Measurements from ENCODE around the gene NDUFS3.
A peak's percentile ranks its signal among the peaks of the same experiment; 100 is the strongest.
"Not testable (repeated sequence)": the region's sequence is repeated elsewhere in the genome, so short reads cannot be mapped to it uniquely, and the experiment has no call there.

The NDUFS3 gene

GRCh38 chr11:47578524-47579494 lies at the start of gene NDUFS3, which contains the start of gene KBTBD4:
TSS of gene NDUFS3 (plus strand) at chr11:47579074. CDS start at chr11:47579092, 18 bp downstream.
TSS of gene KBTBD4 (minus strand) at chr11:47578970. CDS start at chr11:47578951, 19 bp downstream.
- Histone ChIP-seq H3K9me3 (ENCODE audit: control insufficient read depth in 1 of 2, low read length in 2 of 2) (no peaks in the 10 kb centered on the region), H3K4me3 (ENCODE audit: low read depth in 1 of 2, low read length in 2 of 2) (peak within 1 kb of the TSS; percentile 99), H3K4me1 (ENCODE audit: control insufficient read depth in 1 of 2, insufficient read depth in 2 of 2, low read length in 2 of 2) (peaks cover 27 to 28% of the 10 kb centered on the region in 2 donors), H3K27me3 (ENCODE audit: control insufficient read depth in 1 of 2, insufficient read depth in 2 of 2, low read length in 2 of 2) (no peaks in the 10 kb centered on the region), H3K9ac (ENCODE audit: low read depth in 1 of 2, low read length in 2 of 2) (peak within 1 kb of the TSS; percentile 99 to 100), H3K27ac (ENCODE audit: low read depth, low read length) (peak within 1 kb of the TSS; percentile 86), H3K36me3 (ENCODE audit: control insufficient read depth in 1 of 2, insufficient read depth in 2 of 2, low read length in 2 of 2) (peaks cover 23 to 60% of the 10 kb centered on the region in 2 donors)

GRCh38 chr11:47529951-47530350 lies 48.9 kb upstream of the NDUFS3 start:
- H3K9me3 ChIP-seq (ENCODE audit: control insufficient read depth in 1 of 2, low read length in 2 of 2): no peaks in the 10 kb centered on the region
- no peak overlapping the region for H3K27ac ChIP-seq (ENCODE audit: low read depth, low read length)
- no peaks in the 10 kb centered on the region for H3K36me3 ChIP-seq (ENCODE audit: control insufficient read depth in 1 of 2, insufficient read depth in 2 of 2, low read length in 2 of 2)
- no peaks in the 10 kb centered on the region for H3K27me3 ChIP-seq (ENCODE audit: control insufficient read depth in 1 of 2, insufficient read depth in 2 of 2, low read length in 2 of 2)
- H3K4me3 ChIP-seq (ENCODE audit: low read depth in 1 of 2, low read length in 2 of 2): no peak overlapping the region
- peaks cover 6% of the 10 kb centered on the region in 2 donors for H3K4me1 ChIP-seq (ENCODE audit: control insufficient read depth in 1 of 2, insufficient read depth in 2 of 2, low read length in 2 of 2)
- H3K9ac ChIP-seq (ENCODE audit: low read depth in 1 of 2, low read length in 2 of 2): no peak overlapping the region

GRCh38 chr11:47530721-47531120 lies 48.2 kb upstream of the NDUFS3 start:
- H3K27ac ChIP-seq (ENCODE audit: low read depth, low read length); H3K9me3 ChIP-seq (ENCODE audit: control insufficient read depth in 1 of 2, low read length in 2 of 2); H3K4me1 ChIP-seq (ENCODE audit: control insufficient read depth in 1 of 2, insufficient read depth in 2 of 2, low read length in 2 of 2); H3K4me3 ChIP-seq (ENCODE audit: low read depth in 1 of 2, low read length in 2 of 2); H3K9ac ChIP-seq (ENCODE audit: low read depth in 1 of 2, low read length in 2 of 2); H3K27me3 ChIP-seq (ENCODE audit: control insufficient read depth in 1 of 2, insufficient read depth in 2 of 2, low read length in 2 of 2); H3K36me3 ChIP-seq (ENCODE audit: control insufficient read depth in 1 of 2, insufficient read depth in 2 of 2, low read length in 2 of 2): not testable (repeated sequence)

- peaks cover 5 to 6% of the 10 kb centered on the region in 2 donors for H3K4me1 ChIP-seq (ENCODE audit: control insufficient read depth in 1 of 2, insufficient read depth in 2 of 2, low read length in 2 of 2)
- no peak overlapping the region for H3K27ac ChIP-seq (ENCODE audit: low read depth, low read length)
- no peak overlapping the region for H3K4me3 ChIP-seq (ENCODE audit: low read depth in 1 of 2, low read length in 2 of 2)
- H3K27me3 ChIP-seq (ENCODE audit: control insufficient read depth in 1 of 2, insufficient read depth in 2 of 2, low read length in 2 of 2): no peaks in the 10 kb centered on the region
- H3K9ac ChIP-seq (ENCODE audit: low read depth in 1 of 2, low read length in 2 of 2): no peak overlapping the region
- H3K9me3 ChIP-seq (ENCODE audit: control insufficient read depth in 1 of 2, low read length in 2 of 2): no peaks in the 10 kb centered on the region
- no peaks in the 10 kb centered on the region for H3K36me3 ChIP-seq (ENCODE audit: control insufficient read depth in 1 of 2, insufficient read depth in 2 of 2, low read length in 2 of 2)
Measured at GRCh38 chr11:47531666-47532065, 47.2 kb upstream of the NDUFS3 start.

- no peaks in the 10 kb centered on the region for H3K36me3 ChIP-seq (ENCODE audit: control insufficient read depth in 1 of 2, insufficient read depth in 2 of 2, low read length in 2 of 2)
- no peaks in the 10 kb centered on the region for H3K27me3 ChIP-seq (ENCODE audit: control insufficient read depth in 1 of 2, insufficient read depth in 2 of 2, low read length in 2 of 2)
- H3K27ac ChIP-seq (ENCODE audit: low read depth, low read length): no peak overlapping the region
- H3K4me1 ChIP-seq (ENCODE audit: control insufficient read depth in 1 of 2, insufficient read depth in 2 of 2, low read length in 2 of 2): peaks cover 5 to 6% of the 10 kb centered on the region in 2 donors
- no peaks in the 10 kb centered on the region for H3K9me3 ChIP-seq (ENCODE audit: control insufficient read depth in 1 of 2, low read length in 2 of 2)
- no peak overlapping the region for H3K9ac ChIP-seq (ENCODE audit: low read depth in 1 of 2, low read length in 2 of 2)
- H3K4me3 ChIP-seq (ENCODE audit: low read depth in 1 of 2, low read length in 2 of 2): no peak overlapping the region
Measured at GRCh38 chr11:47532597-47533213, 46.2 kb upstream of the NDUFS3 start.

GRCh38 chr11:47533690-47534151 lies 45.2 kb upstream of the NDUFS3 start:
- Histone ChIP-seq H3K4me1 (ENCODE audit: control insufficient read depth in 1 of 2, insufficient read depth in 2 of 2, low read length in 2 of 2) (peaks cover 5 to 6% of the 10 kb centered on the region in 2 donors), H3K27ac (ENCODE audit: low read depth, low read length) (no peak overlapping the region), H3K9ac (ENCODE audit: low read depth in 1 of 2, low read length in 2 of 2) (no peak overlapping the region)

GRCh38 chr11:47534704-47535251 lies 44.1 kb upstream of the NDUFS3 start:
- H3K9ac ChIP-seq (ENCODE audit: low read depth in 1 of 2, low read length in 2 of 2): no peak overlapping the region

More at GRCh38 chr11:47533690-47534151, 45.2 kb upstream of the NDUFS3 start:
- Histone ChIP-seq H3K9me3 (ENCODE audit: control insufficient read depth in 1 of 2, low read length in 2 of 2) (no peaks in the 10 kb centered on the region), H3K36me3 (ENCODE audit: control insufficient read depth in 1 of 2, insufficient read depth in 2 of 2, low read length in 2 of 2) (no peaks in the 10 kb centered on the region), H3K4me3 (ENCODE audit: low read depth in 1 of 2, low read length in 2 of 2) (no peak overlapping the region), H3K27me3 (ENCODE audit: control insufficient read depth in 1 of 2, insufficient read depth in 2 of 2, low read length in 2 of 2) (no peaks in the 10 kb centered on the region)

GRCh38 chr11:47536915-47537314 lies 42.0 kb upstream of the NDUFS3 start:
- H3K4me1 ChIP-seq (ENCODE audit: control insufficient read depth in 1 of 2, insufficient read depth in 2 of 2, low read length in 2 of 2): peaks cover 15 to 20% of the 10 kb centered on the region in 2 donors
- H3K4me3 ChIP-seq (ENCODE audit: low read depth in 1 of 2, low read length in 2 of 2): no peak overlapping the region
- no peaks in the 10 kb centered on the region for H3K9me3 ChIP-seq (ENCODE audit: control insufficient read depth in 1 of 2, low read length in 2 of 2)
- no peak overlapping the region for H3K9ac ChIP-seq (ENCODE audit: low read depth in 1 of 2, low read length in 2 of 2)
- no peaks in the 10 kb centered on the region for H3K36me3 ChIP-seq (ENCODE audit: control insufficient read depth in 1 of 2, insufficient read depth in 2 of 2, low read length in 2 of 2)
- no peaks in the 10 kb centered on the region for H3K27me3 ChIP-seq (ENCODE audit: control insufficient read depth in 1 of 2, insufficient read depth in 2 of 2, low read length in 2 of 2)
- H3K27ac ChIP-seq (ENCODE audit: low read depth, low read length): no peak overlapping the region

More at GRCh38 chr11:47534704-47535251, 44.1 kb upstream of the NDUFS3 start:
- H3K27ac ChIP-seq (ENCODE audit: low read depth, low read length): no peak overlapping the region
- H3K4me1 ChIP-seq (ENCODE audit: control insufficient read depth in 1 of 2, insufficient read depth in 2 of 2, low read length in 2 of 2): peaks cover 8 to 13% of the 10 kb centered on the region in 2 donors
- H3K4me3 ChIP-seq (ENCODE audit: low read depth in 1 of 2, low read length in 2 of 2): no peak overlapping the region
- no peaks in the 10 kb centered on the region for H3K27me3 ChIP-seq (ENCODE audit: control insufficient read depth in 1 of 2, insufficient read depth in 2 of 2, low read length in 2 of 2)
- H3K9me3 ChIP-seq (ENCODE audit: control insufficient read depth in 1 of 2, low read length in 2 of 2): no peaks in the 10 kb centered on the region
- no peaks in the 10 kb centered on the region for H3K36me3 ChIP-seq (ENCODE audit: control insufficient read depth in 1 of 2, insufficient read depth in 2 of 2, low read length in 2 of 2)

GRCh38 chr11:47538741-47539565 lies 39.9 kb upstream of the NDUFS3 start:
- Histone ChIP-seq H3K9ac (ENCODE audit: low read depth in 1 of 2, low read length in 2 of 2) (no peak overlapping the region), H3K27ac (ENCODE audit: low read depth, low read length) (no peak overlapping the region), H3K9me3 (ENCODE audit: control insufficient read depth in 1 of 2, low read length in 2 of 2) (no peaks in the 10 kb centered on the region), H3K36me3 (ENCODE audit: control insufficient read depth in 1 of 2, insufficient read depth in 2 of 2, low read length in 2 of 2) (no peaks in the 10 kb centered on the region), H3K4me1 (ENCODE audit: control insufficient read depth in 1 of 2, insufficient read depth in 2 of 2, low read length in 2 of 2) (peaks cover 10 to 14% of the 10 kb centered on the region in 2 donors), H3K27me3 (ENCODE audit: control insufficient read depth in 1 of 2, insufficient read depth in 2 of 2, low read length in 2 of 2) (no peaks in the 10 kb centered on the region), H3K4me3 (ENCODE audit: low read depth in 1 of 2, low read length in 2 of 2) (no peak overlapping the region)
